ENCODE data around the gene DPP10.

DNA sequence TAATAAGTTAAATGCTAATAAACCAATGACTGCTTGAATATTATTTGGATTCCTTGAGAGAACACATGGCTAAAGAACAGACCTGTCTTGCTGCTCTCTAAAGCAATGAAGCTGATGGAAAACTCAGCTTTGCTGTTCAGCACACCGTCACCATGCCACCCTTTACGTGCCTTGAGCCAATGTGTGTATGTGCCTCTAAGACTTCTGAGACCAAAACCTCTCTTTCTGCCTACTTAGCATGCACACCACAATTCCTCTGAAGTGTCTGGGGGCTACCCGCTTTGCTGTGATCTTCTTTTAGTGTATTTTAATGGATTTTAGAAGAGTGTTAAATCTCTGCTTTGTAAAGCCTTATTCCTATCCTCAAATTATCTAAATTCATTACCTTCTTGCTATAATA lies 345.0 kb downstream of the DPP10 start:
- TF ChIP-seq EP300 (IDR thresholded peaks at IDR 0.05; ENCODE audit: borderline replicate concordance in 1 of 2, control insufficient read depth in 1 of 2, low read depth in 2 of 2, low read length in 2 of 2), result no peak
- TF ChIP-seq, protein P1, sequence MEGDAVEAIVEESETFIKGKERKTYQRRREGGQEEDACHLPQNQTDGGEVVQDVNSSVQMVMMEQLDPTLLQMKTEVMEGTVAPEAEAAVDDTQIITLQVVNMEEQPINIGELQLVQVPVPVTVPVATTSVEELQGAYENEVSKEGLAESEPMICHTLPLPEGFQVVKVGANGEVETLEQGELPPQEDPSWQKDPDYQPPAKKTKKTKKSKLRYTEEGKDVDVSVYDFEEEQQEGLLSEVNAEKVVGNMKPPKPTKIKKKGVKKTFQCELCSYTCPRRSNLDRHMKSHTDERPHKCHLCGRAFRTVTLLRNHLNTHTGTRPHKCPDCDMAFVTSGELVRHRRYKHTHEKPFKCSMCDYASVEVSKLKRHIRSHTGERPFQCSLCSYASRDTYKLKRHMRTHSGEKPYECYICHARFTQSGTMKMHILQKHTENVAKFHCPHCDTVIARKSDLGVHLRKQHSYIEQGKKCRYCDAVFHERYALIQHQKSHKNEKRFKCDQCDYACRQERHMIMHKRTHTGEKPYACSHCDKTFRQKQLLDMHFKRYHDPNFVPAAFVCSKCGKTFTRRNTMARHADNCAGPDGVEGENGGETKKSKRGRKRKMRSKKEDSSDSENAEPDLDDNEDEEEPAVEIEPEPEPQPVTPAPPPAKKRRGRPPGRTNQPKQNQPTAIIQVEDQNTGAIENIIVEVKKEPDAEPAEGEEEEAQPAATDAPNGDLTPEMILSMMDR (IDR thresholded peaks at IDR 0.05 in 2 of 3, conservative IDR thresholded peaks at IDR 0.05 in 1 of 3; ENCODE audit: control insufficient read depth in 2 of 3, extremely low read depth in 1 of 3, insufficient read depth in 1 of 3, low read depth in 3 of 3, low read length in 3 of 3), result no peak

All from GM12878 (cell line).